Cardiac muscle cell (in vitro differentiated cells and primary cell): ENCODE results near the gene SMIM29. TPM values are rescaled to one million over a fixed set of nuclear protein-coding genes. Genes with fewer than 3 reads are reported as not detected.
"Not testable (repeated sequence)": the region's sequence is repeated elsewhere in the genome, so short reads cannot be mapped to it uniquely, and the experiment has no call there.

Source experiments
- DNase-seq, 2 donors: peaks; one replicate each; pipeline versions ENCODE4 v3.0.0 to v3.0.0-alpha.2; 2010 to 2017; ENCODE audit warnings: low read depth in 1 of 2, low spot score in 1 of 2
- H3K27ac ChIP-seq: fragments of 200-600 bp; sonication (generic); 2 replicates; pipeline ENCODE4 v1.5.1; 2016
- H3K27me3 ChIP-seq: fragments of 200-600 bp; sonication (generic); 2 replicates; pipeline ENCODE4 v1.6.0; 2016; ENCODE audit warnings: control low read depth
- H3K36me3 ChIP-seq: fragments of 200-600 bp; sonication (generic); 2 replicates; pipeline ENCODE4 v1.5.1; 2016; ENCODE audit warnings: control low read depth
- H3K4me1 ChIP-seq: fragments of 200-600 bp; sonication (generic); 2 replicates; pipeline ENCODE4 v1.8.1; 2017; ENCODE audit warnings: low read depth, mild to moderate bottlenecking, mixed run types
- H3K4me3 ChIP-seq: fragments of 200-600 bp; sonication (generic); 2 replicates; pipeline ENCODE4 v1.5.1; 2016; ENCODE audit warnings: mild to moderate bottlenecking
- H3K9me3 ChIP-seq: fragments of 200-600 bp; sonication (generic); 2 replicates; pipeline ENCODE4 v1.5.1; 2017; ENCODE audit warnings: low read depth, mild to moderate bottlenecking, control low read depth
- CTCF ChIP-seq: IDR thresholded peaks from 2 replicates; pipeline ENCODE4 v1.5.1; 2012; ENCODE audit warnings: low read depth, mild to moderate bottlenecking, low read length
- polyA plus RNA-seq: library from polyadenylated mRNA; unstranded; fragments of >200 nt; fragmentation: Nextera tagmentation; extraction: Ambion mirVana; gene quantifications from 2 replicates; pipeline ENCODE4 v1.2.1, GENCODE V29; 2016
- total RNA-seq: library from RNA; depleted of rRNA; stranded (reverse); fragments of >200 nt; gene quantifications from 2 replicates; pipeline ENCODE4 v1.2.3, GENCODE V29; 2016

The SMIM29 gene
- total and polyA plus RNA-seq, 2 experiments from 2014 or later, result 13.4 to 14.7 TPM

GRCh38 chr6:34273242-34273805, 24.5 kb upstream of the SMIM29 start:
- Histone ChIP-seq H3K27ac (peak overlapping the region; percentile 76), H3K9me3 (no peaks in the 10 kb centered on the region), H3K4me3 (no peak overlapping the region), H3K36me3 (no peaks in the 10 kb centered on the region), H3K4me1 (peaks cover 9% of the 10 kb centered on the region), H3K27me3 (no peaks in the 10 kb centered on the region)
- TF ChIP-seq CTCF, result no peak
- peak; percentile 55 to 82 for DNase-seq

GRCh38 chr6:34272013-34272926, 23.5 kb upstream of the SMIM29 start:
- Histone ChIP-seq H3K27me3 (no peaks in the 10 kb centered on the region), H3K27ac (no peak overlapping the region), H3K4me3 (no peak overlapping the region), H3K36me3 (no peaks in the 10 kb centered on the region), H3K4me1 (peaks cover 9% of the 10 kb centered on the region), H3K9me3 (no peaks in the 10 kb centered on the region)
- DNase-seq, result no peak
- TF ChIP-seq CTCF, result no peak

GRCh38 chr6:34269658-34270341, 21.0 kb upstream of the SMIM29 start:
- DNase-seq, H3K9me3 ChIP-seq, H3K27ac ChIP-seq, H3K4me1 ChIP-seq, H3K4me3 ChIP-seq, H3K36me3 ChIP-seq, H3K27me3 ChIP-seq: not testable (repeated sequence)

GRCh38 chr6:34269132-34269531, 20.3 kb upstream of the SMIM29 start:
- not testable (repeated sequence) for H3K9me3 ChIP-seq, H3K27ac ChIP-seq, DNase-seq, H3K36me3 ChIP-seq, H3K27me3 ChIP-seq, H3K4me3 ChIP-seq, H3K4me1 ChIP-seq

- no peak for DNase-seq
- no peak for TF ChIP-seq CTCF
- H3K27me3 ChIP-seq, result no peaks in the 10 kb centered on the region
Observed at GRCh38 chr6:34267746-34268145, 18.9 kb upstream of the SMIM29 start.

GRCh38 chr6:34263484-34263883, 14.7 kb upstream of the SMIM29 start:
- H3K4me3 ChIP-seq, H3K36me3 ChIP-seq: not testable (repeated sequence)

More at GRCh38 chr6:34267746-34268145, 18.9 kb upstream of the SMIM29 start:
- H3K4me3 ChIP-seq, result no peak overlapping the region
- no peaks in the 10 kb centered on the region for H3K9me3 ChIP-seq
- H3K27ac ChIP-seq, result no peak overlapping the region
- H3K4me1 ChIP-seq, result no peaks in the 10 kb centered on the region
- no peaks in the 10 kb centered on the region for H3K36me3 ChIP-seq

More at GRCh38 chr6:34263484-34263883, 14.7 kb upstream of the SMIM29 start:
- not testable (repeated sequence) for H3K4me1 ChIP-seq, H3K9me3 ChIP-seq, DNase-seq, H3K27ac ChIP-seq, H3K27me3 ChIP-seq
